ENCODE measurements around the gene NFIA. TPM values are rescaled to one million over a fixed set of nuclear protein-coding genes. Genes with fewer than 3 reads are reported as not detected.

NFIA gene
- total and polyA plus RNA-seq, 2 of the 13 experiments (the other 11 are each of a cell fraction or from before 2014, with no cell fraction given), result 14.7 to 28.5 TPM

- BruUV-seq (replicated peaks), result no TSS peak
- FAIRE-seq, result no peak
- in situ Hi-C loops (cut with HindIII; ENCODE audit: extremely low pct_ligation_motif_present, low pct_unique_long_range_greater_than_20kb), result no loop called here
- no peaks in the 10 kb centered on the region for H3K79me2 ChIP-seq (ENCODE audit: insufficient read depth, low read length)
- no peaks in the 10 kb centered on the region for H3K9me3 ChIP-seq (ENCODE audit: low read length)
- no peaks in the 10 kb centered on the region for H3K4me1 ChIP-seq (ENCODE audit: insufficient read depth, low read length)
- WGBS (ENCODE audit: low lambda C conversion rate), result 14% methylated on average over 3 of the region's 3 CpGs
- ATAC-seq, result no peak
- ChIA-PET CTCF (ENCODE audit: low intra/inter-chr PET ratio, low total read pairs) (no interaction called here), POLR2A (no interaction called here)
- H3K27ac ChIP-seq (ENCODE audit: extremely low read length, insufficient read depth, low read length), result no peak overlapping the region
- no peaks in the 10 kb centered on the region for H4K20me1 ChIP-seq (ENCODE audit: insufficient read depth, low read length)
- H3K4me2 ChIP-seq (ENCODE audit: low read depth, low read length), result no peak overlapping the region
- no peak overlapping the region for H3K4me3 ChIP-seq (replicated peaks in 1 of 3; ENCODE audit: insufficient read depth in 1 of 3, low read depth in 2 of 3, low read length in 3 of 3)
- H3K27me3 ChIP-seq (ENCODE audit: control insufficient read depth in 1 of 2, insufficient read depth in 2 of 2, low read length in 2 of 2), result peaks cover 1 to 6% of the 10 kb centered on the region in 2 experiments; a peak in 2 of 5 replicates
- no peaks in the 10 kb centered on the region for H3K36me3 ChIP-seq (replicated peaks in 1 of 2; ENCODE audit: control insufficient read depth in 1 of 2, insufficient read depth in 2 of 2, low read length in 2 of 2)
- no peak overlapping the region for H3K9ac ChIP-seq (ENCODE audit: insufficient read depth, low read depth, low read length)
- DNase-seq (ENCODE audit: low spot score), result no peak
- no peak overlapping the region for H2AFZ ChIP-seq (ENCODE audit: low read length)
- intact Hi-C loops (cut with micrococcal nuclease; ENCODE audit: unreplicated experiment), result no loop called here
- TF ChIP-seq NBN (conservative IDR thresholded peaks at IDR 0.05) (no peak), ZBTB39 (CRISPR knock-in tag; IDR thresholded peaks at IDR 0.05) (no peak), ZNF674 (CRISPR knock-in tag; IDR thresholded peaks at IDR 0.05; ENCODE audit: low read depth) (no peak), ZNF326 (CRISPR knock-in tag; IDR thresholded peaks at IDR 0.05; ENCODE audit: borderline replicate concordance) (no peak), ZSCAN30 (CRISPR knock-in tag; IDR thresholded peaks at IDR 0.05) (no peak), MEF2D (CRISPR knock-in tag; IDR thresholded peaks at IDR 0.05) (no peak), FOSL2 (CRISPR knock-in tag; IDR thresholded peaks at IDR 0.05) (no peak), EZH2 (conservative IDR thresholded peaks at IDR 0.05; ENCODE audit: low read depth, low read length) (no peak), ZBTB37 (CRISPR knock-in tag; IDR thresholded peaks at IDR 0.05) (no peak), FOXO4 (CRISPR knock-in tag; conservative IDR thresholded peaks at IDR 0.05) (no peak), MYPOP (CRISPR knock-in tag; IDR thresholded peaks at IDR 0.05) (no peak)
- TF ChIP-seq, protein P1, sequence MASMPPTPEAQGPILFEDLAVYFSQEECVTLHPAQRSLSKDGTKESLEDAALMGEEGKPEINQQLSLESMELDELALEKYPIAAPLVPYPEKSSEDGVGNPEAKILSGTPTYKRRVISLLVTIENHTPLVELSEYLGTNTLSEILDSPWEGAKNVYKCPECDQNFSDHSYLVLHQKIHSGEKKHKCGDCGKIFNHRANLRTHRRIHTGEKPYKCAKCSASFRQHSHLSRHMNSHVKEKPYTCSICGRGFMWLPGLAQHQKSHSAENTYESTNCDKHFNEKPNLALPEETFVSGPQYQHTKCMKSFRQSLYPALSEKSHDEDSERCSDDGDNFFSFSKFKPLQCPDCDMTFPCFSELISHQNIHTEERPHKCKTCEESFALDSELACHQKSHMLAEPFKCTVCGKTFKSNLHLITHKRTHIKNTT (CRISPR knock-in tag; IDR thresholded peaks at IDR 0.05), result no peak
- TF ChIP-seq, protein P2, sequence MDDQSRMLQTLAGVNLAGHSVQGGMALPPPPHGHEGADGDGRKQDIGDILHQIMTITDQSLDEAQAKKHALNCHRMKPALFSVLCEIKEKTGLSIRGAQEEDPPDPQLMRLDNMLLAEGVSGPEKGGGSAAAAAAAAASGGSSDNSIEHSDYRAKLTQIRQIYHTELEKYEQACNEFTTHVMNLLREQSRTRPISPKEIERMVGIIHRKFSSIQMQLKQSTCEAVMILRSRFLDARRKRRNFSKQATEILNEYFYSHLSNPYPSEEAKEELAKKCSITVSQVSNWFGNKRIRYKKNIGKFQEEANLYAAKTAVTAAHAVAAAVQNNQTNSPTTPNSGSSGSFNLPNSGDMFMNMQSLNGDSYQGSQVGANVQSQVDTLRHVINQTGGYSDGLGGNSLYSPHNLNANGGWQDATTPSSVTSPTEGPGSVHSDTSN (CRISPR knock-in tag; IDR thresholded peaks at IDR 0.05; ENCODE audit: borderline replicate concordance), result no peak
- TF ChIP-seq, protein P3, sequence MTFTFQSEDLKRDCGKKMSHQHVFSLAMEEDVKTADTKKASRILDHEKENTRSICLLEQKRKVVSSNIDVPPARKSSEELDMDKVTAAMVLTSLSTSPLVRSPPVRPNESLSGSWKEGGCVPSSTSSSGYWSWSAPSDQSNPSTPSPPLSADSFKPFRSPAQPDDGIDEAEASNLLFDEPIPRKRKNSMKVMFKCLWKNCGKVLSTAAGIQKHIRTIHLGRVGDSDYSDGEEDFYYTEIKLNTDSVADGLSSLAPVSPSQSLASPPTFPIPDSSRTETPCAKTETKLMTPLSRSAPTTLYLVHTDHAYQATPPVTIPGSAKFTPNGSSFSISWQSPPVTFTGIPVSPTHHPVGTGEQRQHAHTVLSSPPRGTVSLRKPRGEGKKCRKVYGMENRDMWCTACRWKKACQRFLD (CRISPR knock-in tag; IDR thresholded peaks at IDR 0.05; ENCODE audit: borderline replicate concordance), result no peak
Measured at GRCh38 chr1:61474963-61475362, 392.6 kb downstream of the NFIA start.
